Effector memory CD4-positive, alpha-beta T cell (primary cell): Measurements from ENCODE around the gene CRKL.
A peak's percentile ranks its signal among the peaks of the same experiment; 100 is the strongest.

Experiments
- DNase-seq, 3 donors: peaks; one replicate each; pipeline ENCODE4 v3.0.0-alpha.2; 2020
- H3K27ac ChIP-seq: 2 replicates; pipeline ENCODE4 v1.7.0; 2013; ENCODE audit warnings: mild to moderate bottlenecking, low read length, moderate library complexity; ENCODE audit not compliant: insufficient read depth, poor library complexity, severe bottlenecking
- H3K27me3 ChIP-seq: replicated peaks from 2 replicates; pipeline ENCODE4 v1.7.0; 2013; ENCODE audit warnings: mild to moderate bottlenecking, low read length; ENCODE audit not compliant: insufficient read depth, control insufficient read depth, poor library complexity, severe bottlenecking
- H3K36me3 ChIP-seq: 2 replicates; pipeline ENCODE4 v1.7.0; 2013; ENCODE audit warnings: mild to moderate bottlenecking, low read length, moderate library complexity; ENCODE audit not compliant: control insufficient read depth, insufficient read depth
- H3K4me1 ChIP-seq: 2 replicates; pipeline ENCODE4 v1.7.0; 2013; ENCODE audit warnings: low read length, mild to moderate bottlenecking; ENCODE audit not compliant: control insufficient read depth, insufficient read depth, poor library complexity, severe bottlenecking
- H3K4me3 ChIP-seq: 2 replicates; pipeline ENCODE4 v1.7.0; 2013; ENCODE audit warnings: low read length, low read depth, mild to moderate bottlenecking; ENCODE audit not compliant: insufficient read depth, poor library complexity, severe bottlenecking
- H3K9me3 ChIP-seq: 2 replicates; pipeline ENCODE4 v1.7.0; 2013; ENCODE audit warnings: mild to moderate bottlenecking, low read length, moderate library complexity; ENCODE audit not compliant: control insufficient read depth

The CRKL gene

GRCh38 chr22:20975541-20976290 lies 58.5 kb downstream of the CRKL start:
- H3K9me3 ChIP-seq: no peaks in the 10 kb centered on the region
- H3K27ac ChIP-seq: no peak overlapping the region
- no peak for DNase-seq

GRCh38 chr22:20976291-20976877 lies 59.2 kb downstream of the CRKL start:
- H3K4me1 ChIP-seq: peaks cover 10% of the 10 kb centered on the region
- no peaks in the 10 kb centered on the region for H3K36me3 ChIP-seq
- H3K27me3 ChIP-seq: no peaks in the 10 kb centered on the region
- no peak for DNase-seq
- no peak overlapping the region for H3K27ac ChIP-seq
- no peak overlapping the region for H3K4me3 ChIP-seq
- no peaks in the 10 kb centered on the region for H3K9me3 ChIP-seq

More at GRCh38 chr22:20975541-20976290, 58.5 kb downstream of the CRKL start:
- Histone ChIP-seq H3K4me3 (no peak overlapping the region), H3K27me3 (no peaks in the 10 kb centered on the region), H3K36me3 (no peaks in the 10 kb centered on the region), H3K4me1 (peaks cover 3% of the 10 kb centered on the region)

GRCh38 chr22:20977019-20977418 lies 59.8 kb downstream of the CRKL start:
- no peak for DNase-seq
- H3K9me3 ChIP-seq: no peaks in the 10 kb centered on the region
- no peak overlapping the region for H3K27ac ChIP-seq
- no peaks in the 10 kb centered on the region for H3K27me3 ChIP-seq
- no peak overlapping the region for H3K4me3 ChIP-seq
- peaks cover 13% of the 10 kb centered on the region for H3K4me1 ChIP-seq
- no peaks in the 10 kb centered on the region for H3K36me3 ChIP-seq

GRCh38 chr22:20977516-20978170 lies 60.4 kb downstream of the CRKL start:
- Histone ChIP-seq H3K27ac (no peak overlapping the region), H3K27me3 (no peaks in the 10 kb centered on the region), H3K9me3 (no peaks in the 10 kb centered on the region), H3K4me3 (no peak overlapping the region), H3K4me1 (peaks cover 17% of the 10 kb centered on the region), H3K36me3 (no peaks in the 10 kb centered on the region)
- no peak for DNase-seq

- Histone ChIP-seq H3K36me3 (no peaks in the 10 kb centered on the region), H3K4me3 (no peak overlapping the region), H3K4me1 (peaks cover 19% of the 10 kb centered on the region), H3K27ac (no peak overlapping the region), H3K9me3 (no peaks in the 10 kb centered on the region), H3K27me3 (no peaks in the 10 kb centered on the region)
- DNase-seq: no peak
These were observed 61.2 kb downstream of the CRKL start for GRCh38 chr22:20978419-20978818.

GRCh38 chr22:20979243-20979809 lies 62.1 kb downstream of the CRKL start:
- Histone ChIP-seq H3K4me3 (no peak overlapping the region), H3K36me3 (peaks cover under 1% of the 10 kb centered on the region), H3K9me3 (no peaks in the 10 kb centered on the region), H3K4me1 (peaks cover 19% of the 10 kb centered on the region), H3K27me3 (no peaks in the 10 kb centered on the region), H3K27ac (no peak overlapping the region)
- DNase-seq: peak; percentile 41 to 51 (median 44)

- DNase-seq: no peak
- Histone ChIP-seq H3K36me3 (peaks cover 5% of the 10 kb centered on the region), H3K9me3 (no peaks in the 10 kb centered on the region), H3K4me3 (no peak overlapping the region), H3K4me1 (peaks cover 19% of the 10 kb centered on the region), H3K27me3 (no peaks in the 10 kb centered on the region), H3K27ac (no peak overlapping the region)
These were observed 62.8 kb downstream of the CRKL start for GRCh38 chr22:20979940-20980453.

- Histone ChIP-seq H3K27ac (no peak overlapping the region), H3K9me3 (no peaks in the 10 kb centered on the region), H3K4me3 (no peak overlapping the region), H3K27me3 (no peaks in the 10 kb centered on the region), H3K36me3 (peaks cover 5% of the 10 kb centered on the region), H3K4me1 (peaks cover 19% of the 10 kb centered on the region)
- DNase-seq: no peak
These were observed 63.3 kb downstream of the CRKL start for GRCh38 chr22:20980523-20980922.

- Histone ChIP-seq H3K9me3 (no peaks in the 10 kb centered on the region), H3K27ac (peak overlapping the region; percentile 64), H3K4me3 (peak overlapping the region; percentile 70), H3K36me3 (peaks cover 5% of the 10 kb centered on the region), H3K27me3 (no peaks in the 10 kb centered on the region), H3K4me1 (peaks cover 19% of the 10 kb centered on the region)
- DNase-seq: no peak
These were observed 63.9 kb downstream of the CRKL start for GRCh38 chr22:20980938-20981722.
